GM18519 (cell line): ENCODE results near the gene BAMBI.

Experiments used
- ATAC-seq: cut with Tn5 transposase; IDR thresholded peaks from one replicate; pipeline ENCODE4 v1.9.1; 2021; ENCODE audit warnings: mild to moderate bottlenecking, moderate library complexity; ENCODE audit not compliant: unreplicated experiment, low FRiP score

BAMBI gene

GRCh38 chr10:28704464-28705161 lies 27.3 kb downstream of the BAMBI start:
- ATAC-seq = no peak

GRCh38 chr10:28705472-28705871 lies 28.2 kb downstream of the BAMBI start:
- no peak for ATAC-seq

GRCh38 chr10:28709001-28709710 lies 31.8 kb downstream of the BAMBI start:
- no peak for ATAC-seq

GRCh38 chr10:28710202-28710886 lies 33.0 kb downstream of the BAMBI start:
- no peak for ATAC-seq

- ATAC-seq = no peak
Measured at GRCh38 chr10:28711041-28711440, 33.7 kb downstream of the BAMBI start.

GRCh38 chr10:28711776-28712175 lies 34.5 kb downstream of the BAMBI start:
- ATAC-seq = no peak

GRCh38 chr10:28713626-28714352 lies 36.5 kb downstream of the BAMBI start:
- ATAC-seq = no peak

- ATAC-seq = no peak
Measured at GRCh38 chr10:28714401-28715053, 37.2 kb downstream of the BAMBI start.

GRCh38 chr10:28715246-28715645 lies 37.9 kb downstream of the BAMBI start:
- ATAC-seq = no peak

GRCh38 chr10:28715757-28716156 lies 38.4 kb downstream of the BAMBI start:
- no peak for ATAC-seq

GRCh38 chr10:28716748-28717147 lies 39.4 kb downstream of the BAMBI start:
- ATAC-seq = no peak

- no peak for ATAC-seq
Measured at GRCh38 chr10:28717656-28718201, 40.4 kb downstream of the BAMBI start.

- no peak for ATAC-seq
Measured at GRCh38 chr10:28719789-28720436, 42.6 kb downstream of the BAMBI start.

GRCh38 chr10:28721318-28721951 lies 44.1 kb downstream of the BAMBI start:
- no peak for ATAC-seq

- ATAC-seq = no peak
Measured at GRCh38 chr10:28722065-28722803, 44.9 kb downstream of the BAMBI start.

- no peak for ATAC-seq
Measured at GRCh38 chr10:28728366-28728765, 51.0 kb downstream of the BAMBI start.

GRCh38 chr10:28730031-28730778 lies 52.9 kb downstream of the BAMBI start:
- no peak for ATAC-seq

GRCh38 chr10:28732091-28732490 lies 54.8 kb downstream of the BAMBI start:
- ATAC-seq = no peak
